GM18868 (cell line): ENCODE data around the gene OR5B3.
"Not testable (repeated sequence)": the region's sequence is repeated elsewhere in the genome, so short reads cannot be mapped to it uniquely, and the experiment has no call there.

Source experiments
- ATAC-seq: cut with Tn5 transposase; IDR thresholded peaks from one replicate; pipeline ENCODE4 v1.9.1; 2021; ENCODE audit warnings: mild to moderate bottlenecking, moderate library complexity; ENCODE audit not compliant: unreplicated experiment

The OR5B3 gene

DNA sequence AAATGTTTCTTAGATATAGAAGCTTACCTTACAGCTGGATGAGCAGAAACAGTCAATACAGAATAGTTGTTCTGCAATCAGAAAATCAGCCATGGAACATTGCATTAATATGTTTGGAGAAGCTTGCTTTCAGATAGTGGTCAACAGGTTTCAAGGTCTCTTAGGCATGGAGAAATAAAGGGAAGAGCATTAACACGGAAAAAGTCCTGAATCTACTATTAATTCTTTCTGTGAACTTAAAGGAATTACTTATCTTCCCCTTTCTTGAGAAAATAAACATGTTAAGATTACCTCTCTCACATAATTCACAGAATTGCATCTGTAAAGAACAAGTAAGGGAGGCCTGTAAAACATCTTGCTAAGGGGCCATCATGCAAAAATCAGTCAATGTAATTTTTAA lies at the start of gene OR5B3:
Gene OR5B3, minus strand, starts transcription at position 101 of the 400 bp plus-strand sequence. CDS start 3,465 bp downstream, outside the sequence.
- ATAC-seq = no peak

DNA sequence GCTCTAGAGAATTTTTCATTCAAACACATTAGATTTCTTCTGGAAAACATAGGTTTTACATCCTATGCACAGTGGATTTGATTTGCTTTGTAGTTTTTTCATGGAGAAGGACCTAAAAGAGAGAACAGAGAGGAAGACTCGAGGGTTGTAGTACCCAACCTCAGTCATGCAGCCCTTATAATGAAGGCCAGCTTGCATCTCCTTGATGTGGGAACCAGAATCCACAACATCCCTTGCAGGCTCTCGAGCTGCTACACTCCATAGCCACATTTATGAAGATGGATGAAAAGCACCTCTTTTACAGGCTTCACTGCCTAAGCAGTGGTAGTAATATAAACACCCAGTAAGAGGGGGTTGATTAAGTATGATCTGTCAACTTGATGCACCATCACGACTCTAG lies 44.9 kb upstream of the OR5B3 start:
- no peak for ATAC-seq

DNA sequence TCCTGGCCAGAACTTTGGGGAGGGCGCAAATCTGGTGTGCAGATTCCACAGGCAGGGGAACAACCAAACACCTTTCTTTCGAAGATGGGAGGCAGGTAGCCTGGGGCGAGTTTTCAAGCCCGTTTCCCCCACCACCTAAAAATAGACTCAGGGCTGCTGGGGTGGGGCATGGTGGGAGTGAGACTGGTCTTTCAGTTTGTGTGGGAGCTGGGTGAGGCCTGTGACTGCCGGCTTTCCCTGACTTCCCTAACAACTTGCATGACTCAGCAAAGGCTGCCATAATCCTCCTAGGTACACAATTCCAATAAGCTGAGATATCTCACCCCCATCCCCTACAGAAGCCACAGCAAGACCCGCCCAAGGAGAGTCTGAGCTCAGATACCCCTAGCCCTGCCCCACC lies 39.6 kb upstream of the OR5B3 start:
- no peak for ATAC-seq

GRCh38 chr11:58444300-58444699 lies 37.6 kb upstream of the OR5B3 start:
- no peak for ATAC-seq

DNA sequence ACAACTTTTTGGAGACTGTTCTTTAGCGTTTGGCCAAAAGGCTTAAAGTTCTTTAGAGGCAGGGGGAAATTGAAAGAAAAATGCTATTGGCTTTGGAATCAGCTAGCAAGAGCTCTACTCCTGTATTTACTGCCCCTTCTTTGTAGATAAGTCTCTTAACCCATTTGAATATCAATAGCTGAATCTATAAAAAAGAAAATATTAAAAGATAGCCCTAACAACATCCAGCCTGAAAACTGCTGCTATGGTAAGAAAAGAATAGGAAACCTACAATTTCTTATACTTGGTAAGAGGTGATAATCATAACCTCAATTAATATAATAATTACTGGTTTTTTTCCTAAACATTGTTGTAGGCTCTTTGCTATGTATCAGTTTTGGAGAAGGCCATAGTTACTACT lies 35.5 kb upstream of the OR5B3 start, which contains the start of gene OR5B12:
Gene OR5B12, minus strand, starts transcription at position 101 of the 400 bp plus-strand sequence. CDS start 2,085 bp downstream, outside the sequence.
- ATAC-seq = no peak

DNA sequence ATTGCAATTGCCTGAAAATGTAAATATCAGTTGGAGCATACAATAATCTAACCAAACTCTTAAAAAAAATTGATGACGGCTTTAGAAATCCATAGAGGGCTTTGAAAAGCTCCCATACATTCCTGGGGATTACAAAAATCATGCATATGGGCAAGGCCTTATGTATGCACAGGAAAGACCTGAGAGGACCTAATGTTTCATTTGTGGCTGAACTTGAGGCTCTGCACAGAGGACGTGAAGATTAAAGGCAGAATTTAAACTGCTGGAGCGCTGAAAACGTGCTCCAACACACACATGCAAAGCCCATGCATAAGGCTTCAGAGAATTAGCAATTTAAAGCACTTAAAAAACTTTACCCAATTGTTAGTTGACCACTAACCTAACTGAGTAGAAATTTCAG lies 31.8 kb upstream of the OR5B3 start:
- no peak for ATAC-seq

DNA sequence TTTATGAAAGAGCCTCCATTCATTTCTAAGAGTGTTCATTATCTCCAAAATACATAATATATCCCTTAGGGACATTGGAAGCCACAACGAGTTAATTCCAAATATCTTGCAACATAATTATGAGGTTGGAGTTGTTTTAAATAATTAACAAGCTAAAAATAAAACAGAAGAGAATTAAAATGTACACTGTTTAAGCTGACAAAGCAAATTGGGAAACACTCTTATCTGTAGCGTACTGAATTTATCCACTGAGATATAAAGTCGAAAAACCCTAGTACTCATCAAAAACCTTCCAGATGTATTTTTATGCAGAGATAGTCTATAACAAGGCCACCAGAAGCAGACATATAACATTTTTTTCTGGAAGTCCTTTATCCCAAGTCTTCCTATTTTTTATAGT lies 27.5 kb upstream of the OR5B3 start:
- ATAC-seq = no peak

DNA sequence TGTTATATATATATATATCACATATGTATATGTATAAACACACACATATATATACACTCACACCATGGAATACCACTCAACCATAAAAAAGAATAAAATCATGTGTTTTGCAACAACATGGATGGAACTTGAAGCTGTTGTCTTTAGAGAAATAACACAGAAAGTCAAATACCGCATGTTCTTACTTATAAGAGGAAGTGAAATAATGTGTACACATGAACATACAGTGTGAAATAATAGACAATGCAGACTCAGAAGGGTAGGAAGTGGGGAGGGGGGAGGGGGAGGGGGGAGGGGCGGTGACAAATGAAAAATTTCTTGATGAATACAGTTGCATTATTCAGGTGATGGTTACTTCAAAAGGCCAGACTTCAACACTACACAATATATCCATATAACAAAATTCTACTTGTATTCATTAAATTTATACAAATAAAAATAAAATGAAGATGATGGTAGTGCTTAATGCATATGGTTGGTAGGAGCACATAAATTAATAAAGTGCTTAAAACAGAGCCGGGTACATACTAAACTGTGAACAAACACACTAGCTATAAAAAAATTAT lies 27.0 kb upstream of the OR5B3 start:
- peak; percentile 88 for ATAC-seq

DNA sequence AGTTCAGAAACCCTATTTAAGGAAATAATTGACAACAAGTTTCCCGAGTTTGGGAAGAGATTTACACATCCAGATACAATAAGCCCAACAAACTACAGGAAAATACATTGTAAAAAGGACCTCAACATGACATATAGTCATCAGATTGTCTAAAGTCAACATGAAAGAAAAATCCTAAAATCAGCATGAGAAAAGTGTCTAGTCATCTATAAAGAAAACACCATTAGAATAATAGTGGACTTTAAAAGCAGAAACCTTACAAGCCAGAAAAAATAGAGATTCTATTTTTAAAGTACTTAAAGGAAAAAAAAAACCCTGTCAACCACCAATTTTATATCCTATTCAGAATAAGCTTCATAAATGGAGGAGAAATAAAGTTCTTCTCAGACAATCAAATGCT lies 22.6 kb upstream of the OR5B3 start:
- no peak for ATAC-seq

- ATAC-seq = no peak
These were observed 21.3 kb upstream of the OR5B3 start, which contains the start of gene OR5B2 for GRCh38 chr11:58428021-58428420. TSS of gene OR5B2 (minus strand) at chr11:58428121. CDS start at chr11:58423261, 4,860 bp downstream.

DNA sequence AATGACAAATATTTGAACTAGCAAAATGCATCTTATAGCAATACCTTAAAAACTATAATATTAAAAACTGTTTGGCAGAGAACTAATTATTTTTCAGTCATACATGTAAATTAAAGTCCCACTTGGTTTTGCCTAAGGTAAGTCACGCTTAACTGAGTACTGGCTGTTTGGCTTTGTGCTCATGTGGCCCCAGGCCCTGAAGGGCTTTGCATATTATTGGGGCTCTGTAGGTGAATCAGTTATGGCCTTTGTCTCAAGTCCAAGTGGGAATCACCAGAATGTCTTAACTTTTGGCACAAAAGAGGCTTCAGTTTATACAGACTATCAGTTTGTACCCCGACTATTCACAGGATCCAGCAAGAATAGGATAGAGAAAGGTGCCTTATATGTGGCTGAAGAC lies 7.1 kb downstream of the OR5B3 start:
- ATAC-seq = not testable (repeated sequence)

GRCh38 chr11:58395581-58395980 lies 11.1 kb downstream of the OR5B3 start:
- ATAC-seq = no peak

GRCh38 chr11:58394195-58394594 lies 12.5 kb downstream of the OR5B3 start:
- ATAC-seq = no peak

GRCh38 chr11:58392746-58393145 lies 13.9 kb downstream of the OR5B3 start:
- ATAC-seq = no peak

- ATAC-seq = no peak
These were observed 14.8 kb downstream of the OR5B3 start for GRCh38 chr11:58391879-58392278.

- no peak for ATAC-seq
These were observed 16.1 kb downstream of the OR5B3 start for GRCh38 chr11:58390551-58391063.

GRCh38 chr11:58358969-58359368 lies 47.7 kb downstream of the OR5B3 start, which contains the start of gene OR5B17:
TSS of gene OR5B17 (minus strand) at chr11:58359069. CDS start at chr11:58359069, 0 bp downstream.
- ATAC-seq = no peak

- no peak for ATAC-seq
These were observed 51.9 kb downstream of the OR5B3 start for GRCh38 chr11:58354727-58355126.
